Pancreas (tissue), 10 donors: ENCODE results near the gene DIP2A. TPM values are rescaled to one million over a fixed set of nuclear protein-coding genes. Genes with fewer than 3 reads are reported as not detected.

ENCODE experiments used
- ATAC-seq, 4 donors: fragments of 200-7000 bp; cut with Tn5 transposase; one replicate each; pipeline versions ENCODE4 v1.8.0 to v1.9.1; 2020; ENCODE audit warnings: mild to moderate bottlenecking in 4 of 4, moderate library complexity in 4 of 4
- DNase-seq, 6 donors: peaks; one replicate each; pipeline ENCODE4 v3.0.0-alpha.2; 2020
- FAIRE-seq: peaks from 2 replicates; lab custom pipeline; 2012; peaks lifted over from hg19 to GRCh38; lab: Jason Lieb, UNC
- H3K27ac ChIP-seq, 4 donors: fragments of 200-600 bp; sonication (generic); 1 replicate in 3 of 4; 2 replicates in 1 of 4; pipeline versions ENCODE4 v1.5.0 to v1.8.0; 2020
- H3K27me3 ChIP-seq, 4 donors: fragments of 200-600 bp; one replicate each; pipeline ENCODE4 v1.8.0; 2021
- H3K36me3 ChIP-seq, 3 donors: fragments of 200-600 bp; sonication (generic) in 1 of 3; one replicate each; pipeline versions ENCODE4 v1.5.0 to v1.8.0; 2020 to 2021
- H3K4me1 ChIP-seq, 3 donors: fragments of 200-600 bp; one replicate each; pipeline ENCODE4 v1.8.0; 2021
- H3K4me3 ChIP-seq, 4 donors: fragments of 200-600 bp; sonication (generic) in 2 of 4; one replicate each; pipeline versions ENCODE4 v1.5.0 to v1.8.0; 2020 to 2021
- H3K9me3 ChIP-seq, 4 donors: fragments of 200-600 bp; one replicate each; pipeline ENCODE4 v1.8.0; 2021
- WGBS, 2 donors: extraction: QIAGEN DNeasy Blood & Tissue Kit; methylation state at CpG; one replicate each; pipeline ENCODE4 v1.1.7; 2013; 5-methylcytosine and 5-hydroxymethylcytosine counted together
- intact Hi-C, 3 donors: fragments of 100-400 bp; cut with DNase I; formaldehyde crosslinking; loops; one replicate each; pipeline versions ENCODE4 v1.11.1 to v1.14.2; 2022
- polyA plus RNA-seq, 2 donors: library from polyadenylated mRNA; stranded (reverse); fragments of 200-250 nt; gene quantifications; one replicate each; pipeline ENCODE4 v1.2.3, GENCODE V29; 2013
- total RNA-seq, 6 donors: library from RNA; stranded (reverse); fragmentation: NEBNext Ultra II Directional in 4 of 6; extraction: Animal tissue kit (Norgen Biotek cat#: 25700) in 4 of 6; gene quantifications; one replicate each; pipeline versions ENCODE4 v1.2.1 to v1.2.4, GENCODE V29; 2021 to 2023
- TF ChIP-seq, protein P1 (sequence below), 4 donors: fragments of 200-600 bp; sonication (generic) in 3 of 4; IDR thresholded peaks; one replicate each; pipeline versions ENCODE4 v1.5.0 to v1.8.0; 2021; ENCODE audit warnings: antibody characterized with exemption in 4 of 4
- donor health status: healthy with polysubstance abuse.
- donor health status: DM: no; HTN: no; CAD: no; lungs with moderate emphysema.
- donor health status: DM: no; HTN: no; CAD: no.
- donor health status: control.
- donor health status: control.
- donor health status: Bipolar disorder and iron deficiency.
- donor health status: DM: yes; HTN: yes; CAD: no.
- donor health status: DM: no; HTN: no; CAD: no.
- donor health status: DM: no; HTN: no; CAD: no.
- donor health status: DM: yes; HTN: yes; CAD: no.

DIP2A gene
- total and polyA plus RNA-seq, 8 donors: 12.1 to 28.7 (median 18.4) TPM

GRCh38 chr21:46545911-46546310, 87.2 kb downstream of the DIP2A start:
- DNase-seq (no peak), ATAC-seq (no peak), FAIRE-seq (no peak)
- no peaks in the 10 kb centered on the region for H3K9me3 ChIP-seq
- intact Hi-C loops: no loop called here
- no peaks in the 10 kb centered on the region for H3K4me1 ChIP-seq
- TF ChIP-seq, protein P1, sequence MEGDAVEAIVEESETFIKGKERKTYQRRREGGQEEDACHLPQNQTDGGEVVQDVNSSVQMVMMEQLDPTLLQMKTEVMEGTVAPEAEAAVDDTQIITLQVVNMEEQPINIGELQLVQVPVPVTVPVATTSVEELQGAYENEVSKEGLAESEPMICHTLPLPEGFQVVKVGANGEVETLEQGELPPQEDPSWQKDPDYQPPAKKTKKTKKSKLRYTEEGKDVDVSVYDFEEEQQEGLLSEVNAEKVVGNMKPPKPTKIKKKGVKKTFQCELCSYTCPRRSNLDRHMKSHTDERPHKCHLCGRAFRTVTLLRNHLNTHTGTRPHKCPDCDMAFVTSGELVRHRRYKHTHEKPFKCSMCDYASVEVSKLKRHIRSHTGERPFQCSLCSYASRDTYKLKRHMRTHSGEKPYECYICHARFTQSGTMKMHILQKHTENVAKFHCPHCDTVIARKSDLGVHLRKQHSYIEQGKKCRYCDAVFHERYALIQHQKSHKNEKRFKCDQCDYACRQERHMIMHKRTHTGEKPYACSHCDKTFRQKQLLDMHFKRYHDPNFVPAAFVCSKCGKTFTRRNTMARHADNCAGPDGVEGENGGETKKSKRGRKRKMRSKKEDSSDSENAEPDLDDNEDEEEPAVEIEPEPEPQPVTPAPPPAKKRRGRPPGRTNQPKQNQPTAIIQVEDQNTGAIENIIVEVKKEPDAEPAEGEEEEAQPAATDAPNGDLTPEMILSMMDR (IDR thresholded peaks at IDR 0.05): no peak
- no peak overlapping the region for H3K27ac ChIP-seq
- no peak overlapping the region for H3K4me3 ChIP-seq
- H3K36me3 ChIP-seq: peaks cover 0 to 37% (median 7%) of the 10 kb centered on the region in 3 donors
- no peaks in the 10 kb centered on the region for H3K27me3 ChIP-seq
- 89 to 91% methylated on average over 8 of the region's 8 CpGs for WGBS, 2 donors

GRCh38 chr21:46546799-46547198, 88.1 kb downstream of the DIP2A start:
- H3K4me1 ChIP-seq: no peaks in the 10 kb centered on the region
- DNase-seq (no peak), ATAC-seq (no peak), FAIRE-seq (no peak)
- H3K4me3 ChIP-seq: no peak overlapping the region
- no peak overlapping the region for H3K27ac ChIP-seq
- TF ChIP-seq, protein P1 (IDR thresholded peaks at IDR 0.05): no peak
- peaks cover 0 to 31% (median 7%) of the 10 kb centered on the region in 3 donors for H3K36me3 ChIP-seq
- no peaks in the 10 kb centered on the region for H3K9me3 ChIP-seq
- no peaks in the 10 kb centered on the region for H3K27me3 ChIP-seq
- WGBS, 2 donors: 95 to 96% methylated on average over 15 of the region's 15 CpGs
- intact Hi-C loops: no loop called here

GRCh38 chr21:46549650-46550049, 91.0 kb downstream of the DIP2A start:
- WGBS, 2 donors: 91 to 95% methylated on average over 18 of the region's 18 CpGs

DNA sequence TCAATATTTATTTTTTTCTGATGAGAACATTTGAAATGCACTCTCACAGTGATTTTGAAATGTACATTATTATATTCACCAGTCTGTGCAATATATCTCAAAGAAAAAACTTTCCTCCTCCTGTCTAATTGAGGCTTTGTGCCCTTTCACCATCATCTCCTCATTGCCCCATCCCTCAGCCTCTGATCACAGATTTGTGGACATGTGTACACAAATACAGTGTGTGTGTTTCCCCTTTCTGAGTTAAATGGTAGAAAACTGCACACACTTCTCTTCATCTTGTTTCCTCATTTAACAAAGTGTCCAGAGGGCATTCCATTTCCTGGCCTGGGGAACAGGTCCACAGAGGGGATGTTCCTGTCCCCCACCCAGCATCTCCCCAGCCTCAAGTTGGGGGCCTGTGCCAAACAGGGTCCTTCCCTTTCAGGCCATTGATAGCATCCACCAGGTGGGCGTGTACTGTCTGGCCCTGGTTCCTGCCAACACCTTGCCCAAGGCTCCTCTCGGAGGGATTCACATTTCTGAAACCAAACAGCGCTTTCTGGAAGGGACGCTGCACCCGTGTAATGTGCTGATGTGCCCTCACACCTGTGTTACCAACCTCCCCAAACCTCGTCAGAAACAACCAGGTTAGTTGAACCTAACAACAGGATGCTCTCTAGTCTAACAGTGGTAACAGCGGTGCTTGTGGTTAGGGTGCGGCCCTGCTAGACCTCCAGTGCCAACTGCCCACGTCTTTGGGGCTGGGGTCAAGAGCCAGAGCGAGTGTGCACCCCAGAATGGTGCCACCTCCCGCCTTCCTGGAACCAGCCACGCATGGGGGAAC, 91.6 kb downstream of the DIP2A start:
- no peak for FAIRE-seq
- Histone ChIP-seq H3K27me3 (no peaks in the 10 kb centered on the region), H3K27ac (no peak overlapping the region), H3K4me3 (no peak overlapping the region), H3K4me1 (no peaks in the 10 kb centered on the region), H3K9me3 (no peaks in the 10 kb centered on the region), H3K36me3 (peaks cover 0 to 13% (median 12%) of the 10 kb centered on the region in 3 donors)
- TF ChIP-seq, protein P1 (IDR thresholded peaks at IDR 0.05): no peak
- no peak for ATAC-seq
- DNase-seq: no peak
- 91 to 94% methylated on average over 12 of the region's 12 CpGs for WGBS, 2 donors
- intact Hi-C loops: no loop called here

More at GRCh38 chr21:46549650-46550049, 91.0 kb downstream of the DIP2A start:
- H3K4me1 ChIP-seq: no peaks in the 10 kb centered on the region
- H3K27me3 ChIP-seq: no peaks in the 10 kb centered on the region
- ATAC-seq: no peak
- no peak for FAIRE-seq
- DNase-seq: no peak
- H3K9me3 ChIP-seq: no peaks in the 10 kb centered on the region
- intact Hi-C loops: no loop called here
- no peak overlapping the region for H3K4me3 ChIP-seq
- H3K27ac ChIP-seq: no peak overlapping the region
- TF ChIP-seq, protein P1 (IDR thresholded peaks at IDR 0.05): no peak
- H3K36me3 ChIP-seq: peaks cover 0 to 13% (median 7%) of the 10 kb centered on the region in 3 donors
